HepG2 (cell line): ENCODE data around the gene PEAK1.

Experiments
- BRCA1 ChIP-seq: sonication (generic); formaldehyde crosslinking; IDR thresholded peaks from 2 replicates; pipeline ENCODE4 v1.4.0; 2020; ENCODE audit warnings: missing genetic modification reagents
- ESRRA ChIP-seq: sonication (generic); formaldehyde crosslinking; IDR thresholded peaks from 2 replicates; pipeline ENCODE4 v1.5.1; 2020; ENCODE audit warnings: mild to moderate bottlenecking, low read depth, missing genetic modification reagents
- JUND ChIP-seq: sonication (generic); formaldehyde crosslinking; IDR thresholded peaks from 2 replicates; pipeline ENCODE4 v1.8.0; 2022; ENCODE audit warnings: mild to moderate bottlenecking, missing genetic modification reagents
- KDM5A ChIP-seq: fragments of 200-600 bp; sonication (generic); IDR thresholded peaks from 2 replicates; pipeline ENCODE4 v1.7.0; 2018; ENCODE audit warnings: antibody characterized with exemption, mild to moderate bottlenecking, low read length, borderline replicate concordance
- PAX8 ChIP-seq: sonication (generic); formaldehyde crosslinking; IDR thresholded peaks from 2 replicates; pipeline ENCODE4 v1.8.0; 2022; ENCODE audit warnings: mild to moderate bottlenecking, missing genetic modification reagents, borderline replicate concordance
- RAD21 ChIP-seq: fragments of 450-650 bp; formaldehyde crosslinking; IDR thresholded peaks from 2 replicates; pipeline ENCODE4 v1.5.0; 2020; ENCODE audit warnings: mild to moderate bottlenecking
- SIN3A ChIP-seq: IDR thresholded peaks from 2 replicates; pipeline ENCODE4 v1.6.1; 2011; ENCODE audit warnings: low read depth, mild to moderate bottlenecking, control low read depth, low read length, borderline replicate concordance
- SRF ChIP-seq: IDR thresholded peaks from 2 replicates; pipeline ENCODE4 v1.6.1; 2011; ENCODE audit warnings: mild to moderate bottlenecking, low read depth, low read length, moderate library complexity
- ZNF430 ChIP-seq: sonication (generic); formaldehyde crosslinking; IDR thresholded peaks from 2 replicates; pipeline ENCODE4 v1.9.0; 2021; ENCODE audit warnings: mild to moderate bottlenecking, missing genetic modification reagents
- ZNF749 ChIP-seq: sonication (generic); formaldehyde crosslinking; IDR thresholded peaks from 2 replicates; pipeline ENCODE4 v1.8.0; 2022; ENCODE audit warnings: mild to moderate bottlenecking, missing genetic modification reagents, moderate library complexity, borderline replicate concordance
- TF ChIP-seq, protein P1 (sequence below): fragments of 450-650 bp; IDR thresholded peaks from 2 replicates; pipeline ENCODE4 v1.6.1; 2017; ENCODE audit warnings: mild to moderate bottlenecking
- TF ChIP-seq, protein P2 (sequence below): sonication (generic); formaldehyde crosslinking; IDR thresholded peaks from 2 replicates; pipeline ENCODE4 v1.5.0; 2020; ENCODE audit warnings: mild to moderate bottlenecking, missing genetic modification reagents, moderate library complexity
- TF ChIP-seq, protein P3 (sequence below): sonication (generic); formaldehyde crosslinking; IDR thresholded peaks from 2 replicates; pipeline ENCODE4 v1.4.0; 2020; ENCODE audit warnings: missing genetic modification reagents

DNA sequence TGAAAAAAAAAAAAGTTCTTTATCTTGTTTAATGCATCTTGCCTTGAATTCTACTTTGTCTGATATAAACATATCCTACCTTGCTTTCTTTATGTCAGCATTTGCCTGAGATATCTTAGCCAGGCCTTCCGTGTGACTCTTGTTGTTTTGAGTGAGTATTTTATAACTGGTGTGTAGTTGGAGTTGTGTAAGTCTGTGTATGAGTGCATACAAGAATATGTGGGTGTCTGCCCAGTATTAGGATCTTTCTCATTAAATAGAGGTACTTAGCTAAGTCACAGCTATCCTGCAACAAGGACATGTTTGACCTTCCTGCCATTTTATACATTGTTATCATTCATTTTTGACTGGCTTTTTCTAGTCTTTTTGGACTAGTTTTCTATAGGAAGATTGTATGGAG is 326.5 kb downstream of the PEAK1 start:
- TF ChIP-seq, protein P1, sequence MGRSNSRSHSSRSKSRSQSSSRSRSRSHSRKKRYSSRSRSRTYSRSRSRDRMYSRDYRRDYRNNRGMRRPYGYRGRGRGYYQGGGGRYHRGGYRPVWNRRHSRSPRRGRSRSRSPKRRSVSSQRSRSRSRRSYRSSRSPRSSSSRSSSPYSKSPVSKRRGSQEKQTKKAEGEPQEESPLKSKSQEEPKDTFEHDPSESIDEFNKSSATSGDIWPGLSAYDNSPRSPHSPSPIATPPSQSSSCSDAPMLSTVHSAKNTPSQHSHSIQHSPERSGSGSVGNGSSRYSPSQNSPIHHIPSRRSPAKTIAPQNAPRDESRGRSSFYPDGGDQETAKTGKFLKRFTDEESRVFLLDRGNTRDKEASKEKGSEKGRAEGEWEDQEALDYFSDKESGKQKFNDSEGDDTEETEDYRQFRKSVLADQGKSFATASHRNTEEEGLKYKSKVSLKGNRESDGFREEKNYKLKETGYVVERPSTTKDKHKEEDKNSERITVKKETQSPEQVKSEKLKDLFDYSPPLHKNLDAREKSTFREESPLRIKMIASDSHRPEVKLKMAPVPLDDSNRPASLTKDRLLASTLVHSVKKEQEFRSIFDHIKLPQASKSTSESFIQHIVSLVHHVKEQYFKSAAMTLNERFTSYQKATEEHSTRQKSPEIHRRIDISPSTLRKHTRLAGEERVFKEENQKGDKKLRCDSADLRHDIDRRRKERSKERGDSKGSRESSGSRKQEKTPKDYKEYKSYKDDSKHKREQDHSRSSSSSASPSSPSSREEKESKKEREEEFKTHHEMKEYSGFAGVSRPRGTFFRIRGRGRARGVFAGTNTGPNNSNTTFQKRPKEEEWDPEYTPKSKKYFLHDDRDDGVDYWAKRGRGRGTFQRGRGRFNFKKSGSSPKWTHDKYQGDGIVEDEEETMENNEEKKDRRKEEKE, result no peak
- no peak for TF ChIP-seq RAD21 (CRISPR knock-in tag)
- TF ChIP-seq SRF, result no peak
- no peak for TF ChIP-seq SIN3A
- TF ChIP-seq, protein P2, sequence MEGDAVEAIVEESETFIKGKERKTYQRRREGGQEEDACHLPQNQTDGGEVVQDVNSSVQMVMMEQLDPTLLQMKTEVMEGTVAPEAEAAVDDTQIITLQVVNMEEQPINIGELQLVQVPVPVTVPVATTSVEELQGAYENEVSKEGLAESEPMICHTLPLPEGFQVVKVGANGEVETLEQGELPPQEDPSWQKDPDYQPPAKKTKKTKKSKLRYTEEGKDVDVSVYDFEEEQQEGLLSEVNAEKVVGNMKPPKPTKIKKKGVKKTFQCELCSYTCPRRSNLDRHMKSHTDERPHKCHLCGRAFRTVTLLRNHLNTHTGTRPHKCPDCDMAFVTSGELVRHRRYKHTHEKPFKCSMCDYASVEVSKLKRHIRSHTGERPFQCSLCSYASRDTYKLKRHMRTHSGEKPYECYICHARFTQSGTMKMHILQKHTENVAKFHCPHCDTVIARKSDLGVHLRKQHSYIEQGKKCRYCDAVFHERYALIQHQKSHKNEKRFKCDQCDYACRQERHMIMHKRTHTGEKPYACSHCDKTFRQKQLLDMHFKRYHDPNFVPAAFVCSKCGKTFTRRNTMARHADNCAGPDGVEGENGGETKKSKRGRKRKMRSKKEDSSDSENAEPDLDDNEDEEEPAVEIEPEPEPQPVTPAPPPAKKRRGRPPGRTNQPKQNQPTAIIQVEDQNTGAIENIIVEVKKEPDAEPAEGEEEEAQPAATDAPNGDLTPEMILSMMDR, result no peak
- no peak for TF ChIP-seq ZNF749 (CRISPR knock-in tag)
- TF ChIP-seq, protein P3, sequence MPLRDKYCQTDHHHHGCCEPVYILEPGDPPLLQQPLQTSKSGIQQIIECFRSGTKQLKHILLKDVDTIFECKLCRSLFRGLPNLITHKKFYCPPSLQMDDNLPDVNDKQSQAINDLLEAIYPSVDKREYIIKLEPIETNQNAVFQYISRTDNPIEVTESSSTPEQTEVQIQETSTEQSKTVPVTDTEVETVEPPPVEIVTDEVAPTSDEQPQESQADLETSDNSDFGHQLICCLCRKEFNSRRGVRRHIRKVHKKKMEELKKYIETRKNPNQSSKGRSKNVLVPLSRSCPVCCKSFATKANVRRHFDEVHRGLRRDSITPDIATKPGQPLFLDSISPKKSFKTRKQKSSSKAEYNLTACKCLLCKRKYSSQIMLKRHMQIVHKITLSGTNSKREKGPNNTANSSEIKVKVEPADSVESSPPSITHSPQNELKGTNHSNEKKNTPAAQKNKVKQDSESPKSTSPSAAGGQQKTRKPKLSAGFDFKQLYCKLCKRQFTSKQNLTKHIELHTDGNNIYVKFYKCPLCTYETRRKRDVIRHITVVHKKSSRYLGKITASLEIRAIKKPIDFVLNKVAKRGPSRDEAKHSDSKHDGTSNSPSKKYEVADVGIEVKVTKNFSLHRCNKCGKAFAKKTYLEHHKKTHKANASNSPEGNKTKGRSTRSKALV, result no peak
- no peak for TF ChIP-seq PAX8
- TF ChIP-seq ESRRA (CRISPR knock-in tag), result no peak
- TF ChIP-seq JUND (CRISPR knock-in tag), result no peak
- TF ChIP-seq BRCA1 (CRISPR knock-in tag), result no peak
- no peak for TF ChIP-seq ZNF430
- TF ChIP-seq KDM5A, result no peak
